NCI-H1092 (cell line): ENCODE measurements around the gene CHAF1B.

Source experiments
- DNase-seq: peaks from one replicate; lab custom pipeline; 2025; lab: John Stamatoyannopoulos, UW

Gene CHAF1B

GRCh38 chr21:36428761-36429432 lies 43.7 kb downstream of the CHAF1B start:
- no peak for DNase-seq

DNA sequence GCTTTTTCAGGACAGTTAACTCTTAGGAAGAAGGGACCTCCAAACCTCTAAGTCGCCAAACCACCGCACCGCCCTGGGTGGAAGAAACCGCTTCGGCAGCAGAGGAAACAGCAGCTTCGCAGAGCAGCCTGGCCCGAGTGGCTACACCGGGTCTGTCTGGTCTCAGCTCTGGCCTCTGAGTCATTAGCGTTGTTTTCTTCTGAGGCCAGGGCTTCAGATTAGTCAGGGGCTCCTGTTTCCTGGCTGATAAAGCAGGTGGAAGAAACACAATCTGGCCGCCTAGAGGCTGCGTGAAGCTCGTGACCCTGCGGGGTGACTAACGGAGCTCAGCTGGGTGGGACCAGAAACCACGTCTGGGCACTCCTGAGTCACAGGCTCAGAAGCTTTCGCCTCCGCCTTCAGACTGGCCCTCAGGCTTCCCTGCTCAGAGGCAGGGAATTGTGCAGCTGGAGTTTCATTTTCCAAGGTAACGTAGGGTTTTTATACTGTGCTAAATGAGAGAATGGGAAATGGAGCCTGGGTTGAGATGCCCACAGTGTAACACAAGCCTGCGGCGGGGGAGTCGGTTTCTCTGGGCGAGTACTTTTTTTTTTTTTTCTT lies 44.9 kb downstream of the CHAF1B start:
- DNase-seq: no peak

DNA sequence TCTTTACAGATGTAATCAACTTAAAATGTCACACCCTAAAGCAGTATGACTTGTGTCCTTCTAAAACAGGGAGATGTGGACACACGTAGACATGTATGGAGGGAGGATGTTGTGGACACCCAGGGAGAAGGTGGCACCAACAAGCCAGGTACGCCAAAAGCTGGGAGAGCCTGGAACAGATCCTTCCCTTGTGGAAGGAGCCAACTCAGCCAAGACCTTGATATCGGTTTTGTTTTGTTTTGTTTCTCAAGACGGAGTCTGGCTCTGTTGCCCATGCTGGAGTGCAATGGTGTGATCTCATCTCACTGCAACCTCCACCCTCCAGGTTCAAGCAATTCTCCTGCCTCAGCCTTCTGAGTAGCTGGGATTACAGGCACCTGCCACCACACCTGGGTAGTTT lies 45.6 kb downstream of the CHAF1B start:
- DNase-seq: no peak

DNA sequence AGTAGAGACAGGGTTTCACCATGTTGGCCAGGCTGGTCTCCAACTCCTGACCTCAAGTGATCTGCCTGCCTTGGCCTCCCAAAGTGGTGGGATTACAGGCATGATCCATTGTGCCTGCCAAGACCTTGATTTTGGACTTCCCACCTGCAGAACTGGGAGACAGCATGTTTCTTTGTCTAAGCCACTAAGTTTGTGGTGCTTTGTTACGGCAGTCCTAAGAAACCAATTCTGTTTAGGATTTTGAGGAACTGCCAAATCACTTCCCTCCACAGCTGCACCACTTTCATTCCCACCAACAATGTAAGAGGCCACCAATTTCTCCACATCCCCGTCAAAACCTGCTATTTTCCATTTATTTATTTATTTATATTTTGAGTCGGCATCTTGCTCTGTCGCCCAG lies 46.1 kb downstream of the CHAF1B start:
- no peak for DNase-seq

DNA sequence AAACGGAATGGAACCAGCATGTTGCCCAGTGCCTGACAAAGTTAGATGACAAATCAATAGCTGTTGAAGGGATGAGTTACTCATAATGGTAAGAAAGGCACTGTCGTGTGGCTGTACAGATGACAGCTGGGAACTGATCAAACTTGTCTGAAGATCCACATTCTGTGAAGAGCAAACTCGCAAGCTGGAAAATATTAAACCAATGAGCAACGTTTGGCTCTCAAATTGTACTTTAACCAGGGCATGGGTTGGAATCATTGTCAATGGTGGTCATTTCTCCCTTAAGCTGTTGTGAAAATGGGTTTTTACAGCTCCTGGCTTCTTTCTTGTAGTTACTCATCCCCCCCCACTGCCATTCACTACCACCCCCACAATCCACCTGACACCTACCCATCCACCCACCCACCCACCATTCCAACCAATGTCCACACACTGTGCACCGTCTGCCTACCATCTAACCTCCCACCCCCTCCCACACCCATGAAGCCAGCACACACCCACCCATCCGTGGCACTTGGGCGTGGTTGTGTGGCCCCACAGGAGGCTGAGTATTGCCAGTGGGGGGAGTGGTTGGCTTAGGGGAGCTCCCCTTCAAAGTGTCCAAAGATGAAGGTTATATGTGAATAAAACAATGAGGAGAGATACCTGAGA lies 48.0 kb downstream of the CHAF1B start:
- no peak for DNase-seq

- DNase-seq: no peak
Observed at GRCh38 chr21:36434144-36434543, 49.0 kb downstream of the CHAF1B start.

- no peak for DNase-seq
Observed at GRCh38 chr21:36436829-36437744, 51.9 kb downstream of the CHAF1B start.

DNA sequence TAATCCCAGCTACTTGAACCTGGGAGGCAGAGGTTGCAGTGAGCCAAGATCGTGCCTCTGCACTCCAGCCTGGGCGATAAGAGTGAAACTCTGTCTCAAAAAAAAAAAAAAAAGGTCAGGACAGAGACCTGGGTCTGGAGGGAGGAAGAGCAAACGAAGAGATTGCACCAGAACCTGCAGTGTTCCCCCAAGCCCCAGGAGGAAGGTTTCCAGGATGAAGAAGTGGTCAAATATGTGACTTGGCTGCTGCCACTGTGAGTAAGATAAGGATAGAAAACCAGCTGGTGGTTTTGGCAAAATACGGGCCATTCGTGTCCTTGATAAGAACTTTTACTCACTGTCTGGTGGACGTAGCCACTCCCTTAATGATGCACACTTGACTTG lies 52.5 kb downstream of the CHAF1B start:
- DNase-seq: no peak

DNA sequence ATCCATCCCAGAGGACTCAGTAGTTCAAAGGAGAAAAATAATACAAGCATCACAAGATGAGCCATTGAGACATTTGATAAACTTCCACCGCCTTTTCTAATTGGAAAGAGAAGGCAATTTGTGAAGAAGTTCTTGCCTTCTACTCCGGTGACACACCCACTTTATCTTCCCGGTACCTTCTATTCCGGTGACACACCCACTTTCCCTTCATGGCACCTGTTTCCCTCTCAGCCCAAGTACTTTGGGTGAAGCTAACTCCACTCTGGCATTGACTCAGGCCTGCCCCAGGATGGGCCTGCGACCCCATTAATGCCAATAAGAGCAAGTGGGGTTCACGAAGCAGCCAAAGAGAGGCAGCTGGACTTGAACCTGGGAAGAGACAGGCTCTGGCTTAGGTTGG lies 56.5 kb downstream of the CHAF1B start:
- no peak for DNase-seq

DNA sequence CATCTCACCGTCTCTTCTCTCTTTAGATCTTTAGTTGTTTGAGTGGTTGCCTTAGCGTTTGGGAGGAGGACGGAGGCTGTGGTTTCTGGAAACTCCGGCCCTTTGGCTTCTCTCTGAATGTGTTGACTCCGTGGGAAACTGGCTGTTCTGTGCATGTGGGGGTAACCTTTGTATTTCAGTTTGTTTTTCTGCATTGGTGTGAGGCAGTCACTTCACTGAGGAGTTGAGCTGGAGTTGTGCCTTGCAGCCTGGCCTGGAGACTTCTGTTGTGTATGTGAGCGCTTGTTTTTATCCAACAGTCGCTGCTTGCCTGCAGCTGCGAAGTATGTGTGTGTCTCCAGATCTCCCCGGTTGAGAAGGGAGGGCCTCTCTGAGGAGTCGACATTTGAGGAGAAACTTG lies 61.1 kb downstream of the CHAF1B start:
- no peak for DNase-seq

DNA sequence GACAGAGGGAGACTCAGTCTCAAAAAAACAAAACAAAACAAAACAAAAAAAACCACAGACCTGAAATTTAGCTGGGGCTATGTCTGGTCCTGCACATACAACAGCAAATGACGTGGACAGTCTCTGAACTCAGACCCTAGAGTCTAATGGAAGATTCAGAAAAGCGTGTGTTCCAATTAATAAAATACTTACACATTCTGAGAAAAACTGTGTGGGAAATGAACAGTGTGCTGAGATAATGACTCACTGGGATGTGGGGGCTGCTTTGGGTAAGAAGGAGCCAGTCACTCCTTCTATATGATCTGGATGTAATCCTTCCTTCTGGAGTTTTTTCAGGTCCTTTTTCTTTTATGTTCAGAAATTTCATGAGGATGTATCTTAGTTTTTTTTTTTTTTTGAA lies 65.3 kb downstream of the CHAF1B start:
- DNase-seq: no peak

- no peak for DNase-seq
Observed at GRCh38 chr21:36451506-36451905, 66.3 kb downstream of the CHAF1B start.

DNA sequence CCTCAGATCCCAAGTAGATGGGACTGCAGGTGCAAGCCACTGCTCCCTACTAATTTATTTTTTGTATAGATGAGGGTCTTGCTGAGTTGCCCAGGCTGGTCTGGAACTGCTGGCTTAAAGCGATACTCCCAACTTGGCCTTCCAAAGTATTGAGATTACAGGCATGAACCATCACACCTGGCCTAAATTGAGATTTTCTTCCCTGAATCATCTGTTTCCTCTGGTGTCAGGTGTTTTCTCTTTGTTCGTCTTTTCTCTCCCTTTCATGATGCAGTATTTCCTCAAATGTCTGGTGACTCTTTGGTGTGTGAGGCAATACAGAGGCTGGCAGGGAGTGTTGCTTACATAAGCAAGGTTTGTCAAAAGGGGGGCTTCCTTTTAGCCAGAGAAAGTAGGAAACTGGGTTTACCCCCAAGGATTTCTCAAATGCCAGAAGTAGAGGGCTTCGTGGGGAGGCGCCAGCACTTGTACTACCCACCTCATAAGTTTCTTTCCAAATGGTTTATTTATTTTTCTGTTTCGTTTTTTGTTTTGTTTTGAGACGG lies 67.2 kb downstream of the CHAF1B start:
- DNase-seq: no peak

DNA sequence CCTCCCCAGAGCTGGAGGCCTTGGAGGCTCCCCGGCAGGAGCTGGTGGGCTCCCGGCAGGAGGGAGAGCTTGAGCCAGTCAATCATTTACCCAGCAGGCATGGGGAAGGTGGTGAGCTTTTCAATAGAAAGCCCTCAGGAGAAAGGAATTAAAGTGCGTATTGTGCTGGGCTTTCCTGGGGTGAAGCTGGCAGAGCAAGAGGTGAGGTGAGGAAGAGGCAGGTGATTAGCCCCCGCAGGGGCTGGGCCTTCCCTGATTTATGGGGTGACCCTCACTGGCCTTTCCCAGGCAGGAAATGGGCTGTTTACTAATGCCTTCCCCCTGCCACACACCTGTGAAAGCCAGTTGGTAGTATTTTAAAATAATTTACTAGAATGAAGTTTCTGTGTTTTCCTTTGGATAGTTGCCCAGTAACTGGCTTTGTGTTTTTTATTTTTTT lies 68.9 kb downstream of the CHAF1B start:
- peak; percentile 41 for DNase-seq

GRCh38 chr21:36454706-36455105 lies 69.5 kb downstream of the CHAF1B start:
- DNase-seq: no peak

- DNase-seq: no peak
Observed at GRCh38 chr21:36456729-36457414, 71.7 kb downstream of the CHAF1B start.

DNA sequence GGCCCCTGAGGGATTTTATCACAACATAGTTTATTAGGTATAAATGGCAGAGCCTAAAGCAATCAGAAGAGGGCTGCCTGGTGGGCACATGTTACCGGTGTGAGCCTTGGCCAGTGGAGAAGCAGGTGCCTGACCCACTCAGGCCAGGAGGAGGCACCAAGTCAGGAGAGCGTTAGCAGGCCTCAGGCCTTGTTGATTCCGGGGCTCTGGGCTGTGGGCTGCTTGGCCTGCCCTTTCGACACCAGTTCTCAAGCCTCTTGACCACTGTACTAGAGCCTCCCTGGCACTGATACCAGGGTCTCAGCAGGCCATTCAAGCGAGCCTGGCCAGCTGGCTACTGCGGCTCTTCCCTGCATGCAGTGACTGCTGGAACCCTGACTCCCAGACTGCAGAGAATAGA lies 73.9 kb downstream of the CHAF1B start:
- no peak for DNase-seq

GRCh38 chr21:36460866-36461265 lies 75.7 kb downstream of the CHAF1B start:
- no peak for DNase-seq

- no peak for DNase-seq
Observed at GRCh38 chr21:36461277-36461917, 76.2 kb downstream of the CHAF1B start.

DNA sequence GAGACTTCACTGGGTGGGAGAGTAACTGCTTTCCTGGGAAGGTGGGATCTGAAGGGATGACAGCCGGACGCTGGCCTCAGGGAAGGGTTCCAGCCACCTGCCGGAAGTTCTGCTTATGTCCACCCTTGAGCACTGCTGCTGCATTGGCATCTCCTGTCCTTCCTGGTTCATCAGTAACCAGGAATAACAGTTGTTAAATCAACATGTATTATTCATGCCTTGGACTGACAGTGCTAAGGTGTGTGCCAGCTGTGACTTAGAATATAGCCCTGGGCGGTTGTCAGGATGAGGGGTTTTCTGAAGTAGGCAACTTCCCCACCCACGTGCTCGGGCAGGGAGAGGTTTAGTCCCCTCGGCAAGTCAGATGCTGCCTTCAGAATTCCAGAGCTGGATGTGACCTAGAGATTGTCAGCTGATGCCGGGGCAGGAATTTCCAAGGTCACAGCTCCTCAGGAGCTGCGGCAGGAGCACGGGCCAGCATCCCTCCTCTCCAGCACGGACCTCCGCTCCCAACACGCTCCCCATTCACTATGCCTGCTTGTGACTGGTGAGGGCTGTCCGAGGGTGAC lies 76.8 kb downstream of the CHAF1B start:
- DNase-seq: no peak

- no peak for DNase-seq
Observed at GRCh38 chr21:36463204-36463603, 78.0 kb downstream of the CHAF1B start.
